DND-41 (cell line): ENCODE measurements around the gene USP36.

Experiments
- ATAC-seq: fragments of 200-7000 bp; cut with Tn5 transposase; 3 replicates; pipeline ENCODE4 v1.9.1; 2021; ENCODE audit warnings: low read depth; ENCODE audit not compliant: insufficient read depth
- DNase-seq: peaks from one replicate; pipeline ENCODE4 v3.0.0-alpha.2; 2020
- H2AFZ ChIP-seq: 2 replicates; pipeline ENCODE4 v1.6.0; 2012; ENCODE audit warnings: low read depth, low read length
- H3K27ac ChIP-seq: 2 replicates; pipeline ENCODE4 v1.5.1; 2012; ENCODE audit warnings: low read length, inconsistent platforms
- H3K27me3 ChIP-seq: fragments of 200-600 bp; sonication (generic); 2 replicates; pipeline ENCODE4 v1.6.0; 2012; ENCODE audit warnings: low read length, mild to moderate bottlenecking, inconsistent platforms; ENCODE audit not compliant: insufficient read depth, poor library complexity
- H3K36me3 ChIP-seq: 2 replicates; pipeline ENCODE4 v1.5.1; 2012; ENCODE audit warnings: low read length, inconsistent platforms; ENCODE audit not compliant: insufficient read depth
- H3K4me1 ChIP-seq: 2 replicates; pipeline ENCODE4 v1.5.1; 2012; ENCODE audit warnings: mild to moderate bottlenecking, low read length; ENCODE audit not compliant: insufficient read depth
- H3K4me2 ChIP-seq: 2 replicates; pipeline ENCODE4 v1.6.0; 2012; ENCODE audit warnings: mild to moderate bottlenecking, moderate library complexity, low read length, inconsistent platforms; ENCODE audit not compliant: insufficient read depth
- H3K4me3 ChIP-seq, 2 experiments: fragments of 200-600 bp in 1 of 2; shearing (Covaris generic) in 1 of 2; 2 replicates each; pipeline ENCODE4 v1.5.1; 2012 to 2016; ENCODE audit warnings: inconsistent platforms in 2 of 2, low read length in 2 of 2, mild to moderate bottlenecking in 2 of 2, low read depth in 1 of 2, moderate library complexity in 1 of 2
- H3K79me2 ChIP-seq: 2 replicates; pipeline ENCODE4 v1.6.0; 2012; ENCODE audit warnings: low read length, inconsistent platforms; ENCODE audit not compliant: insufficient read depth
- H3K9ac ChIP-seq: 2 replicates; pipeline ENCODE4 v1.6.0; 2012; ENCODE audit warnings: low read depth, mild to moderate bottlenecking, inconsistent platforms, low read length, moderate library complexity
- H3K9me3 ChIP-seq: 2 replicates; pipeline ENCODE4 v1.5.1; 2012; ENCODE audit warnings: low read length, moderate library complexity, mild to moderate bottlenecking, inconsistent platforms; ENCODE audit not compliant: insufficient read depth, severe bottlenecking
- H4K20me1 ChIP-seq: 2 replicates; pipeline ENCODE4 v1.6.0; 2012; ENCODE audit warnings: low read length; ENCODE audit not compliant: insufficient read depth
- EZH2 ChIP-seq: IDR thresholded peaks from 3 replicates; pipeline ENCODE4 v1.6.1; 2012; ENCODE audit warnings: borderline replicate concordance, low read depth, mild to moderate bottlenecking, moderate library complexity, low read length, inconsistent platforms; ENCODE audit not compliant: severe bottlenecking
- TF ChIP-seq, protein P1 (sequence below): IDR thresholded peaks from 2 replicates; pipeline ENCODE4 v1.5.1; 2012; ENCODE audit warnings: borderline replicate concordance, low read length, moderate library complexity, mild to moderate bottlenecking; ENCODE audit not compliant: poor library complexity, severe bottlenecking; ENCODE audit errors: extremely low read depth

USP36 gene

DNA sequence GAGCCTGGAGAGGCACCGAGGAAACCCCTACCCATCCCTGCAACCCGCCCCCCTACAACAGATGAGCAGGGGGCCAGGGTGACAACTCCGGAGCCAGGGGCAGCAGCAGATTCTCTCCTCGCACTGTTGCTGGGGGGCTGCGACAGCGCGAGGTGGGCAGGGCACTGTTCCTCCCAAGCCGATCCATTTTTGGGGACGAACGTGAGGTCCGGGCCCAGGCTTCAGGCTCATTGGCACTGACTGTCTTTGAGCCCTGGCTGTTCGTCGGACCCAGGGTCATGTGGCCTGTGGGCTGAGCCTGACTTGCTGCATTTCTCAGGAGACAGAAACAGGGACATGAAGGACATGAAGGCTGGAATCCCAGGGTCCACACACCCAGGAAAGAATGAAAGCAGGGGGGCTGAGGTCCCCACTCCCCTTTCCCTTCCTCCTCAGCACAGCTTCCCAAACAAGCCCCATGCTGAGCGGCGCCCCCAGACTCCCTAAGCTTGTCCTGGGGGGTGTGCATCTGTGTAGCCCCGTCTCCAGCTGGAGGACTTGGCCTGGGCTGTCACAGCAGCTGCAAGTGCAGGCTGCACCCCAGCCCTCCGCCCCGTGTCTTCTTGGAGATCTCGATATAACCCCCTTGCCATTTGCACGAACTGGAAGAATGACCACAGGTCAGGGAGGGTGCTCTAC lies 43.7 kb upstream of the USP36 start:
- no peak overlapping the region for H3K9ac ChIP-seq
- H4K20me1 ChIP-seq: peaks cover 9% of the 10 kb centered on the region; the same call in 1 of the 2 replicates
- H3K9me3 ChIP-seq: no peaks in the 10 kb centered on the region
- DNase-seq: no peak
- peaks cover 4% of the 10 kb centered on the region; the same call in 1 of the 2 replicates for H3K4me1 ChIP-seq
- H3K36me3 ChIP-seq: no peaks in the 10 kb centered on the region
- H2AFZ ChIP-seq: no peak overlapping the region
- H3K27me3 ChIP-seq: no peaks in the 10 kb centered on the region
- H3K79me2 ChIP-seq: no peaks in the 10 kb centered on the region
- TF ChIP-seq, protein P1, sequence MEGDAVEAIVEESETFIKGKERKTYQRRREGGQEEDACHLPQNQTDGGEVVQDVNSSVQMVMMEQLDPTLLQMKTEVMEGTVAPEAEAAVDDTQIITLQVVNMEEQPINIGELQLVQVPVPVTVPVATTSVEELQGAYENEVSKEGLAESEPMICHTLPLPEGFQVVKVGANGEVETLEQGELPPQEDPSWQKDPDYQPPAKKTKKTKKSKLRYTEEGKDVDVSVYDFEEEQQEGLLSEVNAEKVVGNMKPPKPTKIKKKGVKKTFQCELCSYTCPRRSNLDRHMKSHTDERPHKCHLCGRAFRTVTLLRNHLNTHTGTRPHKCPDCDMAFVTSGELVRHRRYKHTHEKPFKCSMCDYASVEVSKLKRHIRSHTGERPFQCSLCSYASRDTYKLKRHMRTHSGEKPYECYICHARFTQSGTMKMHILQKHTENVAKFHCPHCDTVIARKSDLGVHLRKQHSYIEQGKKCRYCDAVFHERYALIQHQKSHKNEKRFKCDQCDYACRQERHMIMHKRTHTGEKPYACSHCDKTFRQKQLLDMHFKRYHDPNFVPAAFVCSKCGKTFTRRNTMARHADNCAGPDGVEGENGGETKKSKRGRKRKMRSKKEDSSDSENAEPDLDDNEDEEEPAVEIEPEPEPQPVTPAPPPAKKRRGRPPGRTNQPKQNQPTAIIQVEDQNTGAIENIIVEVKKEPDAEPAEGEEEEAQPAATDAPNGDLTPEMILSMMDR: no peak
- TF ChIP-seq EZH2: no peak
- no peak overlapping the region for H3K27ac ChIP-seq
- H3K4me2 ChIP-seq: no peak overlapping the region
- H3K4me3 ChIP-seq: no peak overlapping the region
- ATAC-seq: no peak

GRCh38 chr17:78883533-78884131 lies 43.0 kb upstream of the USP36 start:
- no peak overlapping the region for H3K27ac ChIP-seq
- H3K79me2 ChIP-seq: no peaks in the 10 kb centered on the region
- H3K27me3 ChIP-seq: peaks cover 3% of the 10 kb centered on the region
- TF ChIP-seq, protein P1: no peak
- no peak for TF ChIP-seq EZH2
- H3K4me1 ChIP-seq: peaks cover 9% of the 10 kb centered on the region; the same call in 1 of the 2 replicates
- DNase-seq: no peak
- H3K9me3 ChIP-seq: no peaks in the 10 kb centered on the region
- H3K4me3 ChIP-seq: no peak overlapping the region
- ATAC-seq: no peak
- no peak overlapping the region for H3K9ac ChIP-seq
- no peak overlapping the region for H2AFZ ChIP-seq
- no peak overlapping the region for H3K4me2 ChIP-seq
- H3K36me3 ChIP-seq: no peaks in the 10 kb centered on the region
- peaks cover 11% of the 10 kb centered on the region; the same call in 1 of the 2 replicates for H4K20me1 ChIP-seq

DNA sequence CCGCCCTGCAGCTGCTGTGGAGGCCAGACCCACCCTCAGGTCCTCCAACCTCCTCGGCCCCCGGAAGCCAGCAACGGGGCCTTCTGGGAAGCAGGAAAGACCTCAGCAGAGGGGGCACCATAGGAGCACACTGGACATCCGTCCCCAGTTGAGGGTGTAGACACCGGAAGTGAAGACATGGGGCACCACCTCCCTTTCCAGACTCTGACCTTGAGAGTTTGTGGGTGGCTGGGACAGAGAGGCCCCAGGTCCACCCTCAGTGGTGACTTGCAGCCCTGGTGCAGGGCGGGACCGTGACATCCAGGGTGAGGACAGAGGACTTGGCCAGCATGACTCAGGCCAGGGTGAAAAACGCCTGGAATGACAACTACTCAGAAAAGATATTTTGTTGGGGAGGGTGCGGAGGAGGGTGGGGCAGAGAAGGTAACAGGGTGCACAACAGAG lies 42.5 kb upstream of the USP36 start:
- Histone ChIP-seq H3K9ac (no peak overlapping the region), H3K4me2 (no peak overlapping the region), H3K4me3 (no peak overlapping the region), H3K9me3 (no peaks in the 10 kb centered on the region), H3K27me3 (peaks cover 3% of the 10 kb centered on the region), H3K36me3 (no peaks in the 10 kb centered on the region), H4K20me1 (peaks cover 11% of the 10 kb centered on the region; the same call in 1 of the 2 replicates), H3K4me1 (peaks cover 9% of the 10 kb centered on the region; the same call in 1 of the 2 replicates), H3K27ac (no peak overlapping the region), H2AFZ (no peak overlapping the region), H3K79me2 (no peaks in the 10 kb centered on the region)
- DNase-seq (no peak), ATAC-seq (no peak)
- TF ChIP-seq, protein P1: no peak
- TF ChIP-seq EZH2: no peak
